Left kidney (tissue), 8 donors: ENCODE results near the gene PCDHGB1. TPM values are rescaled to one million over a fixed set of nuclear protein-coding genes. Genes with fewer than 3 reads are reported as not detected.
"Not testable (repeated sequence)": the region's sequence is repeated elsewhere in the genome, so short reads cannot be mapped to it uniquely, and the experiment has no call there.

Experiments used
- DNase-seq: peaks from one replicate; pipeline ENCODE4 v3.0.0-alpha.2; 2013
- long read RNA-seq, 8 donors: transcript quantifications; one replicate each; lab custom pipeline, GENCODE V29; 2026
- polyA plus RNA-seq: library from polyadenylated mRNA; unstranded; fragments of 120-200 nt; gene quantifications from one replicate; pipeline ENCODE4 v1.2.1, GENCODE V29; 2013; ENCODE audit not compliant: insufficient read length

The PCDHGB1 gene
- polyA plus RNA-seq: 1.9 TPM
- long read RNA-seq, donor 1, partial matches to known transcripts: 0 of 1 reads
- long read RNA-seq, donor 1, other reads (novel, unspliced or antisense): 0 of 1 reads
- long read RNA-seq, donor 2: 0 reads
- long read RNA-seq, donor 3: 0 reads
- long read RNA-seq, donor 4: 0 reads
- long read RNA-seq, donor 5: 0 reads
- long read RNA-seq, donor 6: 0 reads
- long read RNA-seq, donor 7, partial matches to known transcripts: 0 of 1 reads
- long read RNA-seq, donor 7, other reads (novel, unspliced or antisense): 0 of 1 reads
- long read RNA-seq, donor 8, full-length matches to known transcripts: 1 of 1 reads
- long read RNA-seq, donor 8, partial matches to known transcripts: 0 of 1 reads
- long read RNA-seq, donor 8, other reads (novel, unspliced or antisense): 0 of 1 reads

- DNase-seq: no peak
Observed at GRCh38 chr5:141349917-141350619, at the start of gene PCDHGB1. Gene PCDHGB1, plus strand, starts transcription at chr5:141350099. Its CDS starts 162 bp downstream, at chr5:141350261.

GRCh38 chr5:141303756-141304155, 46.1 kb upstream of the PCDHGB1 start, which contains the start of gene SLC25A2:
Gene SLC25A2, minus strand, starts transcription at chr5:141304049. Its CDS starts 184 bp downstream, at chr5:141303865.
- no peak for DNase-seq

- no peak for DNase-seq
Observed at GRCh38 chr5:141306630-141307029, 43.3 kb upstream of the PCDHGB1 start.

GRCh38 chr5:141313711-141314110, 36.2 kb upstream of the PCDHGB1 start:
- DNase-seq: no peak

GRCh38 chr5:141316963-141317362, 32.9 kb upstream of the PCDHGB1 start:
- not testable (repeated sequence) for DNase-seq

- no peak for DNase-seq
Observed at GRCh38 chr5:141319202-141319601, 30.7 kb upstream of the PCDHGB1 start.

GRCh38 chr5:141319699-141320098, 30.2 kb upstream of the PCDHGB1 start:
- DNase-seq: no peak

GRCh38 chr5:141320225-141321169, 29.4 kb upstream of the PCDHGB1 start, which contains the start of gene TAF7:
Gene TAF7, minus strand, starts transcription at chr5:141320784. Its CDS starts 740 bp downstream, at chr5:141320044.
- DNase-seq: peak; percentile 94

- no peak for DNase-seq
Observed at GRCh38 chr5:141322261-141322660, 27.6 kb upstream of the PCDHGB1 start.

- DNase-seq: no peak
Observed at GRCh38 chr5:141326088-141326854, 23.6 kb upstream of the PCDHGB1 start.

- no peak for DNase-seq
Observed at GRCh38 chr5:141328231-141328630, 21.7 kb upstream of the PCDHGB1 start.

GRCh38 chr5:141330299-141331080, 19.4 kb upstream of the PCDHGB1 start, which contains the start of gene PCDHGA1:
Gene PCDHGA1, plus strand, starts transcription at chr5:141330514.
- DNase-seq: no peak

GRCh38 chr5:141332571-141332970, 17.3 kb upstream of the PCDHGB1 start:
- not testable (repeated sequence) for DNase-seq

GRCh38 chr5:141338538-141339306, 11.2 kb upstream of the PCDHGB1 start, which contains the start of gene PCDHGA2:
Gene PCDHGA2, plus strand, starts transcription at chr5:141338760.
- DNase-seq: peak; percentile 63

- DNase-seq: not testable (repeated sequence)
Observed at GRCh38 chr5:141340781-141341354, 9.0 kb upstream of the PCDHGB1 start.

GRCh38 chr5:141342773-141343172, 7.1 kb upstream of the PCDHGB1 start:
- no peak for DNase-seq

GRCh38 chr5:141343242-141343952, 6.5 kb upstream of the PCDHGB1 start, which contains the start of gene PCDHGA3:
Gene PCDHGA3, plus strand, starts transcription at chr5:141343829. Its CDS starts 205 bp downstream, at chr5:141344034.
- DNase-seq: no peak

- DNase-seq: no peak
Observed at GRCh38 chr5:141343953-141344463, 5.9 kb upstream of the PCDHGB1 start.
